ENCODE data around the gene HPSE2.

GRCh38 chr10:98444314-98445006, 791.2 kb downstream of the HPSE2 start:
- TF ChIP-seq CTCF (IDR thresholded peaks at IDR 0.05; ENCODE audit: insufficient read depth, low read length, poor library complexity, severe bottlenecking) (no peak), EZH2phosphoT487 (conservative IDR thresholded peaks at IDR 0.05; ENCODE audit: low read length) (no peak)
